ENCODE results near the gene RENBP.

The RENBP gene

GRCh38 chrX:153920546-153920945, 23.9 kb downstream of the RENBP start:
- DNase-seq (ENCODE audit: low read depth in 2 of 2) = no peak

DNA sequence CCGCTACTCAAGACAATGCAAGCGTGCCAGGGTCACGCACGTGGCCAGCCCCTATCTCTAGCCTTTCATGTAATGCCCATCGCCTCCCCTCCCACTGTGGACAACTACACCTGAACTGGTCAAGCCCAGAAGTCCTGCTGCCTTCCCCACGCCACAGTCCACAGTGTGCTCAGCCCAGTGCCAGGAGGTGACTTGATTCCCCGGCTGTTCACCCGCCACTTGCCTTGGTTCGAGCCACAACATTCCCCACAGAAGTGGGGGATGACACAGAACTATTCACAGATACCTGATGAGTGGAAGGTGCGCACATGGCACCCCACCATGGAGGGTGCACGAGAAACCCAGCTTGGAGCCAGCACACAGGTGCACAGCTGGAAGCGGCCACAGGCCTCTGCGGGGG, 25.2 kb downstream of the RENBP start:
- no peak for DNase-seq (ENCODE audit: low read depth in 2 of 2)

- DNase-seq (ENCODE audit: low read depth in 2 of 2) = no peak
Observed at GRCh38 chrX:153917869-153918268, 26.6 kb downstream of the RENBP start.

DNA sequence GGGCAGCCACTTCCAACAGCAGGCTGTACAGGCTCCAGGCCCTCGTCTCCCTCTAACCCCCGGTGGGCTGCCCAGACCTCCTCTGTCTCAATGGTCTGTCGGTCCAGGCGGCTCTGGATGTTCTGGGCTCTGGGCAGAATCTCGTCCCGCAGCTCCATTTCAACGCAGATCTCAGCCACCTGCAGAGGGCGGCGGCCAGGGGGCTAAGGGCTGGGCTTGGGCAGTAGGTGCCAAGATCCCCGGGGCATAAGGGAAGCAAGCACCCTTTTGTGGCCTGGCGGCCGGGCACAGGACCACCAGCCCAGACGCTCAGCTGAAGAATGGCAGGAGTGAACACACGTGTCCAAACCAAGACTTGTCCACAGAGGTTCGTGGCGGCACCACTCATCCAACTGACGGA, 30.7 kb downstream of the RENBP start:
- no peak for DNase-seq (ENCODE audit: low read depth in 2 of 2)

DNA sequence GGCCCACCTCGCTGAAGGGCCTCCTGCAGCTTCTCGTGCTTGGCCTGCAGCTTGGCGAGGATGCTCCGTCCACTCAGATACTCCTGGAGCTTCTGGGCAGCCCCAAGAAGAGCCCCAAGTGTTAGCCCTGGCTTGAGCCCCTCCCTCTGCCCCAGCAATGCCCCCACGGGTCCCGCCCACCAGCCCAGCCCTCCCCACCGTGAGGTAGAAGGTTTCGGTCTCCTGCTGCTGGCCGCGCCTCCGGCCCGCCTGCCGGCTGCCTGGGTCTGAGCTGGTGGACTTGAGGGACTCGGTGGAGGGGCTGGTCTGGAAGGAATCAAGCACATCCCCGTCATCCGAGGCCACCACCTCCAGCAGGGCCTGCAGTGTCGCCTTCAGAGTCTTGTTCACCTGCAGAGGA, 31.2 kb downstream of the RENBP start:
- no peak for DNase-seq (ENCODE audit: low read depth in 2 of 2)

GRCh38 chrX:153911798-153912197, 32.6 kb downstream of the RENBP start:
- DNase-seq (ENCODE audit: low read depth in 2 of 2) = no peak

DNA sequence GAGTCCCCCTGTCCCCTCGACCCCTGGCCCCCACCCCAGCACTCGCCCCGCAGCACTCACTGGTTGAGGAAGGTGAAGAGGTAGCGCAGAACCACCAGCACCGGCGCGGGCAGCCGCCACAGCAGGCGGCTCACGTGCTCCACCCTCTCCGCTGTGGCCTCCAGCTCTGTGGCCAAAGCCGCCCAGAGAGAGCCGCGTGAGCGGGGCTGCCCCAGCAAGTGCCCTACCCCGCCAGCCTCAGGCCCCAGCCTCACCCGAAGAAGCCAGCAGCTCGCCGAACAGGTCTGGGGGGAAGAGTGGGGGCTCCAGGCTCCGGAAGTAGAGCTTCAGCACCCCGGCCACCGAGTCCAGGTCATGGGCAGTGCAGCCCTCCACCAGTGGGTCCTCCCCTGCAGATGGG, 34.0 kb downstream of the RENBP start:
- DNase-seq (ENCODE audit: low read depth in 2 of 2) = no peak

DNA sequence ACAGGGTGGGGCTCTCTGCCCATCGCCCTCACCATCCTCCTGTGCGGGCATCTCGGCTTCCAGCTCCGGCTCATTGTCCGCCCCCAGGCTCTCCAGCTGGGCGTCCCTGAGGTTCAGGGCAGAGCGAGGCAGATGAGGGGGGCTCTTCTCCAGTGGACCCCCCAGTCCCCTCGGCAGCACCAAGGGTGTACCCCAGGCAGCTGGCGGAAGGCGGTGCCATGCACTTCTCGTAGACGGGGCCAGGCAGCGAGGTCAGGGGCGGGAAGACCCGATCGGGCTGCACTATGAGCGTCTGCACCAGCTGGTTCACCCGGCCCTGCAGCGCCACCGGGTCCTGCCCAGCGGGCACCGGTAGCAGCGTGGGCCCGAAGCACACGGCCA, 34.5 kb downstream of the RENBP start:
- DNase-seq (ENCODE audit: low read depth in 2 of 2) = no peak

DNA sequence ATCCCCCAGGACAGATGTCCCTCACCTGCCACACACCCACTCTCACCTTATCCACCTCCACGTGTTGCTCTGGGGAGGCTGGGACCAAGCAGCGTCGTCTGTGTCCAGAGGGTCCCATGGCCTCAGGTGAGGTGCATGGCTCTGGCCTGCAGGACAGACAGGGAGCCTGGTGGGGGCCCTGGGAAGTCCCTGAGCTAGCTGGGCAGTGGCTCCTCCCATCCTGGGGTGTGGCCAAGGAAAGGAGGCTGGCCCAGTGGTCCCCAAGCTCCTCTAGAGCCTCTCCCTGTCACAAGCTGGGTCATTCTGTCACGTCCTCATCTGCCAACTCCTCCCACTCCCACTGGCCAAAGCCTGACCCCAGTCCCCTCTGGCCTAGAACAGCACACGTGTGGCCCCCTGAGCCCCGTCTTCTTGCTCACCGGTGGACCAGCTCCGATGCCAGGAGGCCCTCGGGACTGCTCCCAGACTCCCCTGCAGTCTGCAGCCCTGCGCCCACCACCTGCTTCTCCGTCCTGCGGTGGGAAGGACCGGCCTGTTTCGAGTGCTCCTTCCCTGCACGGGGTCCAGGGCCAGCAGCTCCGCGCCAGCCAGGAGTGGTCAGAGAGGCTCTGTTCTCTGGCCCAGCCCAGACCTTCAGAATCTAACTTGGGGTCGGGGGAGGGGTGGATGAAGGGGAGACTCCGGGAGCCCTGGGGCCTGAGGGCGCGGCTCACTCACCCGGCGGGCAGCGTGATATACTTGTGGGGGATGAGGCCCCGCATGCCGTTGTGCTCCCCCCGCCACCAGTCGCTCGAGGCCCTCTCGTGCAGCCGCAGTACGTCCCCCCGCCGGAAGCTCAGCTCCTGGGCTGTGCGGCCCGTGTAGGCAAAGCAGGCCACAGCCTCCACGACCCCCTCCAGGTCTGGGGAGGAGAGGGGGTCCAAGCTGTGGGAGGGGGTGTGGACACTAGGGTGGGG, 35.1 kb downstream of the RENBP start:
- DNase-seq (ENCODE audit: low read depth in 2 of 2) = no peak

- no peak for DNase-seq (ENCODE audit: low read depth in 2 of 2)
Observed at GRCh38 chrX:153908219-153908860, 36.1 kb downstream of the RENBP start.

DNA sequence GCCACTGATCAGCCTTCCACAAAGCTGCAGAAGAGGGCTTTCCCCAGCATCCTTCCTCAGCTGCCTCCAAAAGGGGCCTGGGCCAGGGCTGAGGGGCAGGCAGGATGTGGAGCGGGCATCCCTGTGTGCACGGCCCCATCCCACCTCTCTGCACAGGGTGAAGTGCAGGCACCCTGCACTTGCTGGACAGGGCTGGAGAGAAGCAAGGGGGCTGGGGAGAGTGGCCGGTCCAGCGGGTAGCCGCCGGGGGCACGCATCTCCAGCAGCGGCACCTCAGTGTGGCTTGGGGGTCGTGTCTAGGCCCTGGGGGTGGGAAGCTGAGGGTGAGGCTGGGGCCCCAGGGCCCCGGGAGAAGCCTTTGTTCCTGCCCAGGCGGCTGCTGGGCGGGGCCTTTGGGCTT, 37.0 kb downstream of the RENBP start:
- DNase-seq (ENCODE audit: low read depth in 2 of 2) = no peak

DNA sequence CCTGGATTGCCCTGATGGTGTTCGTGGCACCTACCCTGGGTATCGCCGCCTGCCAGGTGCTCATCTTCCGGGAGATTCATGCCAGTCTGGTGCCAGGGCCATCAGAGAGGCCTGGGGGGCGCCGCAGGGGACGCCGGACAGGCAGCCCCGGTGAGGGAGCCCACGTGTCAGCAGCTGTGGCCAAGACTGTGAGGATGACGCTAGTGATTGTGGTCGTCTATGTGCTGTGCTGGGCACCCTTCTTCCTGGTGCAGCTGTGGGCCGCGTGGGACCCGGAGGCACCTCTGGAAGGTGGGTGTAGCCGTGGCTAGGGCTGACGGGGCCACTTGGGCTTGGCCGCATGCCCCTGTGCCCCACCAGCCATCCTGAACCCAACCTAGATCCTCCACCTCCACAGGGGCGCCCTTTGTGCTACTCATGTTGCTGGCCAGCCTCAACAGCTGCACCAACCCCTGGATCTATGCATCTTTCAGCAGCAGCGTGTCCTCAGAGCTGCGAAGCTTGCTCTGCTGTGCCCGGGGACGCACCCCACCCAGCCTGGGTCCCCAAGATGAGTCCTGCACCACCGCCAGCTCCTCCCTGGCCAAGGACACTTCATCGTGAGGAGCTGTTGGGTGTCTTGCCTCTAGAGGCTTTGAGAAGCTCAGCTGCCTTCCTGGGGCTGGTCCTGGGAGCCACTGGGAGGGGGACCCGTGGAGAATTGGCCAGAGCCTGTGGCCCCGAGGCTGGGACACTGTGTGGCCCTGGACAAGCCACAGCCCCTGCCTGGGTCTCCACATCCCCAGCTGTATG, 38.1 kb downstream of the RENBP start:
- no peak for DNase-seq (ENCODE audit: low read depth in 2 of 2)

DNA sequence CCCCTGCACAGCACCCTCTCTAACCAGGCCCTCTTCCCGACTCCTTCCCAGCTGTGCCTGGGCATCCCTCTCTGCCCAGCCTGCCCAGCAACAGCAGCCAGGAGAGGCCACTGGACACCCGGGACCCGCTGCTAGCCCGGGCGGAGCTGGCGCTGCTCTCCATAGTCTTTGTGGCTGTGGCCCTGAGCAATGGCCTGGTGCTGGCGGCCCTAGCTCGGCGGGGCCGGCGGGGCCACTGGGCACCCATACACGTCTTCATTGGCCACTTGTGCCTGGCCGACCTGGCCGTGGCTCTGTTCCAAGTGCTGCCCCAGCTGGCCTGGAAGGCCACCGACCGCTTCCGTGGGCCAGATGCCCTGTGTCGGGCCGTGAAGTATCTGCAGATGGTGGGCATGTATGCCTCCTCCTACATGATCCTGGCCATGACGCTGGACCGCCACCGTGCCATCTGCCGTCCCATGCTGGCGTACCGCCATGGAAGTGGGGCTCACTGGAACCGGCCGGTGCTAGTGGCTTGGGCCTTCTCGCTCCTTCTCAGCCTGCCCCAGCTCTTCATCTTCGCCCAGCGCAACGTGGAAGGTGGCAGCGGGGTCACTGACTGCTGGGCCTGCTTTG, 38.9 kb downstream of the RENBP start:
- no peak for DNase-seq (ENCODE audit: low read depth in 2 of 2)

GRCh38 chrX:153903991-153904957, 40.2 kb downstream of the RENBP start, which contains the start of gene AVPR2:
Gene AVPR2 (plus strand): TSS chrX:153904673. CDS start chrX:153905146, 473 bp downstream.
- no peak for DNase-seq (ENCODE audit: low read depth in 2 of 2)

- DNase-seq (ENCODE audit: low read depth in 2 of 2) = no peak
Observed at GRCh38 chrX:153903238-153903980, 41.0 kb downstream of the RENBP start.

- DNase-seq (ENCODE audit: low read depth in 2 of 2) = no peak
Observed at GRCh38 chrX:153902385-153902784, 42.1 kb downstream of the RENBP start.

GRCh38 chrX:153901753-153902140, 42.7 kb downstream of the RENBP start:
- DNase-seq (ENCODE audit: low read depth in 2 of 2) = no peak

- DNase-seq (ENCODE audit: low read depth in 2 of 2) = peak; percentile 56 to 57
Observed at GRCh38 chrX:153900831-153901752, 43.4 kb downstream of the RENBP start.

DNA sequence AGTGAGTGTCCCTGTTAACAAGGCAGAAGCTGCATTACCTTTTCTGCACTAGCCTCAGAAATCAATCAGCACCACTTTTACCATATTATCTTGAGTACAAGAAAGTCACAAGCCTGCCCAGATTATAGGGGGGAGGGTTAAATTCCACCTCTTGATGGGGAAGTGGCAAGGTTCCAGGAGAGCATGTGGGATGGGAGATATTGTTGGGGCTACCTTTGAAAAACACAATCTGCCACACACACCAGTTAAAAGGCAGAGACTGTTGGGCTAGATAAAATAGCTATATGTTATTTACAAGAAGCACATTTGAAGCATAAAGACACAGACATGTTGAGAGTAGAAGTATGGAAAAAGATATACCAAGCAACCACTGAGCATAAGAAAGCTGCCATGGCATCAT, 46.5 kb downstream of the RENBP start:
- no peak for DNase-seq (ENCODE audit: low read depth in 2 of 2)

Measured in fibroblast of skin of left biceps (primary cell).